ENCODE data around the gene SLC6A7.

SLC6A7 gene

DNA sequence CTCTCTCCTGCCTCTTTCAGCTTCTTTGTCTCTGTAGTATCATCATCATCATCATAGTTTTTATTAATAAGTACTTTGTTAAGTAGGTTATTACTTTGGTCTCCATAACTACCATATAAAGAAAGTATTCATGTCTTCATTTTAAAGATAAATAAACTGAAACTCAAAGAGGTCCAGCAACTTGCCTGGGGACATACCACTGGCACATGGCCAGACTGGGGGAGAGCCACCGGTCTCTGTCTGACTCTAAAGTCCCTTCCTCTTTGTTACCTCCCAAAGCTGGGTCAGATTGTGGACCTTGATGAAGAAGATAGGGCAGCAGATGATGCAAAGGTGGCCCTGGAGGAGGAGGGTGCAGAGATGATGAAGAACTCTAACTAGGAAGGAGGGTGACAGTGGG, 14.8 kb upstream of the SLC6A7 start:
- no peak for DNase-seq

DNA sequence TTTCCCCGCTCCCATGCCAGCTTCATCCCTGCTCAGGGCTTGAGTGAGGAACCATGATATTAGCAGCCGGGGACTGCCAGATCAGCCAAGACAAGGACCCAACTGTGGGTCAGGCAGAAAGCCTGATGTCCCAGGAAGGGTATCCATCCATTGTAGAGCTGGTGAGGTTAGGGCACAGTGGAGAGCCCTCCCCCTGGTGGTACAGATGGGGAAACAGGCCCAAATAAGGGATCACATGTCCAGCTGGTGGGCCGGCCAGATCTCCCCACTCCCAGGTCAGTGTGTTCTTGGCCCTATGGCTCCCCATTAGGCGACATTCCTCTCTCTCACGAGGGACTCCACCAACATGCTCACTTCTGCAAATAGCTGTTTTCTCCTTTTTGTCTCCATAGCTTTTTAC, 14.3 kb upstream of the SLC6A7 start:
- DNase-seq = no peak

DNA sequence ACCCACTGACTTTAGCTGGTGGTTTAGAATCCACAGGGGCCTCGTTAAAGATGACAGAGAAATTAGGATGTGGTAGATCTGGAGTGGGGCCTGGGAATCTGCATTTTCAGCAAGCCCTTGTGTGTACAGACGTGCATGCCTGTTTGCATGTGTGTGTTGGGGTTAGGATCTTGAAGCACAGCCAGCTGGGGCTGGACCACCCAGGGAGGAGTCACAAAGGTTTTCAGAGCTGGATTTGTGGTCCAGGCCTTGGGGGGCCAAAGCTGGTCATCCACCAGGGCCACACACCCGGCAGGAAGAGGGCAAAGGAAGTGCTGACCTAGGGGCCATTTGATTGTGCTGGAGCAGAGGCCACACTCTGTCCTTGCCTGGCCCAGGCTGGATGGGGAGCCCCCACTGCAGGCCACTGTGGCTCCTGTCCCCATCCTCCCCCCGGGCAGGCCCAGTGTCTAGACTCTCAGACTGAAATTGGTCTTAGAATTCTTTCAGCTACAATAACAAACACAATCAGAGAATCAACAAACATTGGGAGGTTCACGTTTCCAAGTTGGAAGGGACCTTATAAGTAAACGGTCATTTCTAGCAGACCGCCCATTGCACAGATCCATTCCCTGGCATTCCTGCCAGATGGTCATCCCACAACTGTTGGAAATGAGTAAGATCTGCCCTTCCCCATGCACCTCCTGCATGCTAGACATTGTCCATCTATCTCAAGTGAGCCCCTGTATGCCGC, 13.0 kb upstream of the SLC6A7 start:
- DNase-seq = no peak

- no peak for DNase-seq
These were observed 12.1 kb upstream of the SLC6A7 start for GRCh38 chr5:150177721-150178120.

DNA sequence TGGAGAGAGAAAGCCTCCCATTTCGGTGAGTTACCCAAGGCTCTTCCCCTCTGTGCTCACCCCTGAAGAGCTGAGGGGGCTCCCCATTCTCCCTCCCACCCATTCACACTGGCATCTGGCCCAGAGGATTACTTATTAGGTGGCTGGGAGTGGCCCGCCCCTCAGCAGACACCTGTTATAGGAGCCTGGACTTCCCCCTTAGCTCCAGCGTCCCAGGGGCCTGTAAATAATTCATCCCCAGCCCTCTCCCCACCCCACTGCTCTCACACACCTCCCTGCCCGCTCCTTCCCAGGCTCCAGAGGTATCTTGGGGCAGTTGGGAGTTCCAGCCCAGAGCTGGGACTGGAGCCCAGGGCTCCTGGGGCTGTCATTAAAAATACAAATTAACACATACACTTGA, 11.6 kb upstream of the SLC6A7 start:
- no peak for DNase-seq

GRCh38 chr5:150179019-150179620, 10.7 kb upstream of the SLC6A7 start:
- no peak for DNase-seq

DNA sequence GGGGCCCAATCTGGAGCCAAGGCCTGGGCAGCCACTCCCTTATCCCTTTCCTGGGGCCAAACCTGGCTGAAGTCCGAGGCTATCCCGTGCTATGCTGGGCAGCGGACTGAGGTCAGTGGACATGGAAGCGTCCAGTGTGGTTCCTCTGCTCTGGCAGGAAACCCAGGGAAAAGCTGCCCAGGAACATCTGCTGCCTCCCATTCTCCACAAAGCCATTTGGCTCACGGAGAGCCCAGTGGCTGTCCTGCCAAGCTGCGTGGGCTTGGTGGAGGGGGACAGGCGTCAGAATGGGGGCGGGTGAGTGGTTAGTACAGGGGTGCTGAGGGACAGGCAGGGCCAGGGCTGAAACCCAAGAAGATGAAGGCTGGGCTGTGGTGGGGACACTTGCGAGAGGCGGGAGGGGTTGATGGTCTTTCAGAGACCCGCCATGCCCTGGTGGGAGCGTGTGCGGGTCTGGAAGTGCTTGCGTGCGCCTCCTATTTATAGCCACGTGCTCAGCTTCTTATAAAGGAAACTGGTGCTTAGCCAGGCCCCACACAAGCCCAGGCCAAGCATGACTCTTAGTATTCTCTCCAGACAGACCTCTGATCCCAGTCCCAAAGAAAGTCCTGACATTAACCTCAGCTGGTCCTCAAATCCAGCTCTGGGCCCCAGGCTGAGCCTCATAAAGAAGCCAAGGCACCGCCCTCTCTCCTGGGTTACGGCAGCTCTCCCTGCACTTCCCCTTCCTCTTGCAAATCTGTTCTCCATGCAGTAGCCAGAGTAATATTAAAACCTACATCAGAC, 9.4 kb upstream of the SLC6A7 start:
- DNase-seq = no peak

GRCh38 chr5:150181027-150181426, 8.8 kb upstream of the SLC6A7 start:
- DNase-seq = no peak

- DNase-seq = no peak
These were observed 7.9 kb upstream of the SLC6A7 start for GRCh38 chr5:150181766-150182545.

GRCh38 chr5:150182774-150183173, 7.1 kb upstream of the SLC6A7 start:
- DNase-seq = no peak

DNA sequence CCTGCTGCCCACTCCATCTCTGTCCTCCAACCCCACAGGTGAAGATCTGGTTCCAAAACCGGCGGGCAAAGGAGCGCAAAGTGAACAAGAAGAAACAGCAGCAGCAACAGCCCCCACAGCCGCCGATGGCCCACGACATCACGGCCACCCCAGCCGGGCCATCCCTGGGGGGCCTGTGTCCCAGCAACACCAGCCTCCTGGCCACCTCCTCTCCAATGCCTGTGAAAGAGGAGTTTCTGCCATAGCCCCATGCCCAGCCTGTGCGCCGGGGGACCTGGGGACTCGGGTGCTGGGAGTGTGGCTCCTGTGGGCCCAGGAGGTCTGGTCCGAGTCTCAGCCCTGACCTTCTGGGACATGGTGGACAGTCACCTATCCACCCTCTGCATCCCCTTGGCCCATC, 6.4 kb upstream of the SLC6A7 start:
- DNase-seq = no peak

DNA sequence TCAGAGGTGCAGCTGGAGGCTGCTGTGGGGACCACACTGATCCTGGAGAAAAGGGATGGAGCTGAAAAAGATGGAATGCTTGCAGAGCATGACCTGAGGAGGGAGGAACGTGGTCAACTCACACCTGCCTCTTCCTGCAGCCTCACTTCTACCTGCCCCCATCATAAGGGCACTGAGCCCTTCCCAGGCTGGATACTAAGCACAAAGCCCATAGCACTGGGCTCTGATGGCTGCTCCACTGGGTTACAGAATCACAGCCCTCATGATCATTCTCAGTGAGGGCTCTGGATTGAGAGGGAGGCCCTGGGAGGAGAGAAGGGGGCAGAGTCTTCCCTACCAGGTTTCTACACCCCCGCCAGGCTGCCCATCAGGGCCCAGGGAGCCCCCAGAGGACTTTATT, 5.9 kb upstream of the SLC6A7 start:
- DNase-seq = no peak

GRCh38 chr5:150184990-150185912, 4.6 kb upstream of the SLC6A7 start:
- DNase-seq = no peak

GRCh38 chr5:150186137-150186536, 3.7 kb upstream of the SLC6A7 start:
- no peak for DNase-seq

DNA sequence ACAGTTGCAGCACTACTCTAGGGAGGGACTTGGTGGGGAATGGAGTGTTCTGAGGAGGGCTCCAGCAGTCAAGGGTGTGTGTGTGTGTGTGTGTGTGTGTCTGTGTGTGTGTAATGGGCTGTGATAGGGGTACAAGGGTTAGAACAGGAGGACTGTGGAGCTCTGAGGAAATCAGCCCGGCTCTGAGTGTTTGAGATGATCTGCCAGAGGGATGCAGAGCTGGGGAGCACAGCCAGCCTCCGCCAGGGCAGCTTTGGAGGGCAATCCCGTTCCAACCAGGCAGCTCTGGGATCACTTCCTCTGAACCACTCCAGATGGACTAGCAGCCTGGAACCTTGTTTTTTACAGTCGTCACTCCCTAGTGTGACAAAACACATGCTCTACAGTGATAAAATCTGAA, 3.0 kb upstream of the SLC6A7 start:
- no peak for DNase-seq

DNA sequence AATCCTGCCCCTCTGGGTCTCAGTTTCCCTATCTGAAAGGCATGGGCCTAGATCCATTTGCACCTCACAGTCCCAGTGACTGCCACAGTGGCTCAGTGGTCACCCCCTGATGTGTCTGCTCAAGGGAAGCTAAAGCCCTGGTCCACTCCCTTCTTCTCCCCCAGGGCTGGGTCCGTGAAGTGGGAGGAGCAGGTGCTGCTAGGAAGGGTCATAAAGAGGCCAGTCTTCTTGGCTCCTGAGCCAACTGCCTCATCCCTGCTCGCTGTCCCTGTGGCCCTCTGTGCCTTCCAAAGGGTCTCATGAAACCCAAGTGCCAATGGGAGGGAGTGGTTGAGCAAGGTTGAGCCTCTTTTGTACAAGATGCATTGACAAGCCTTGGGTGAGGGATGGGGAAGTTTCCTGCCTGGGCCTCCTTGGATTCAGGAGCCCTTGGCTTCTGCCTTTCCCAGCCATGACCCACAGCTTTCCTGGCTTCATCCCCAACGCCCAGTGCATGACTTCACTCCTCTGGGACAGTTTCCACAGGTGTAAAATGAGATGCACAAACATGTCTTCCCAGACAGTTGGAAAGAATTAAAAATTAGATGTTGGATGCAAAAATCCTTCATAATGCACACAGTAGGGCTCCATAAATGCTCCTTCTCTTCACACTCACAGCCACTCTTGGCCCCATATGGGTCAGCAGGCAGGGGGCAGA, 1.6 kb upstream of the SLC6A7 start:
- no peak for DNase-seq

DNA sequence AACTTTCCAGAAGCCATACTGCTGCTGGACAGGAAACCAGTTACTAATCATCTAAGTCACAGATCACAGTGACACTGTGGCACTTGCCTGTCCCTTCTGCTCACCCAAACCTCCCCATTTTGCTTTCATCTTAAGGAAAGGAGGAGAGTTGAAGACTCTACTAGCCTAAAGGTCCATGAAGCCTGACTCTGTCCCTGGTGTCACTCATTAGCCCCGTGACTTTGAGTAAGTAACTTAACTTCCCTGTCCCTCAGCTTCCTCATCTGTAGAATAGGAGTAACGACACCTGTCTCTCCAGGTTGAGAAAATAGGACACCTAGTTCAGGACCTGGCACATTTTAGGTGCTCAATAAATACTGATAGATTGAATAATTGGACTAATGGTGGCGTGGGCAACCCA, 536 bp upstream of the SLC6A7 start:
- DNase-seq = no peak

- DNase-seq = no peak
These were observed 679 bp downstream of the SLC6A7 start for GRCh38 chr5:150190503-150190979.

DNA sequence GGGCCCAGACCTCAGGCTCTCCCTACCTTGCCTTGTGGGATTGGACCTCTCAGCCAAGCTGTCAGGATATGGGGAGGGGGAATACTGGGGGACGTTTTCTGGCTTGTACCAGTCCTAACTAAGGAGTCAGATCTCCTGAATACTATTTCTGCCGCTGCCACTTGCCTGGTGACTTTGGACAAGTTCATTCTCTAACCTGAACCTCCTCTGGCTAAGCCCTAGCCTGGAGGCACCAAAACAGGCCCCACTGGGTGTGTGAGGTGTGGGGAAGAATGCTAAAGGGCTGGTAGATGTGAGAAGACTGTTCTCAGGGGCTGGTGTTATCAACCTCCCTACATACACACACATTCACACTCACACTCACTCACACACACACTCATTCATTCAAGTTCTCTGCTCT, 1.1 kb downstream of the SLC6A7 start:
- DNase-seq = no peak

- DNase-seq = no peak
These were observed 2.6 kb downstream of the SLC6A7 start for GRCh38 chr5:150192462-150192861.

DNA sequence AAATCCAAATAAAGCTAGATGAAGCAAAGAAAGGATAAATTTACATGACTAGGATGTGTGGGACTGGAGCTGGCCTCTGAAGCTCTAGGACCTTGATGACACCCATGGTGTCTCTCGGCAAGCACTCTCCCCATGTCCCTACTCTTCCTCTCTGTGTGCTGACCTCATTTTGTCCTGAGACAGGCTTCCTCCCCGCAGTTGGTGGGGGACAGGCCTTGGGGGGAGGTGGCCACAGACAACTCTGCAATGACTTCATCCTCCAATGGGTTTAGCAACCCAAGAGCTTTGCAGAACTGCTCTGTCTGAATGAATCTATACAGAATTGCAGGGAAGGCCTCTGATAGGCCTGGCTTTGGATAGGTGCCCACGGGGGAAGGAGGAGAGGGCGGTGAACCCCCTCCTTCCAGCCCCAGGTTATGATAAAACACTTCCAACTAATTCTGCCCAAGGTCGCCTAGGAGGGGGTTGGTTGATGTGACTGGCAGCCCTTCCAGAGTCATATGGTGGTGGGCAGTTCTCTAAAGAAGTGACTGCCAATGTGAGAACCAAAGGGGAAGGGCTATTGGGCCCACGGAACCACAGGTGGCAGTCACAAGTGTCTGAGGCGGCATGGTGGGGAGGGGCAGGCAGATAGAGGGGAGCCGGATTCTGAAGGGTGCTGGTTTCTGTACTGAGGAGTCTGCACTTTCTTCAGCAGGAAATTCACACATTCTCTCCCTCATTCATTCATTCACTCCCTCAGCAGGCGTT, 6.0 kb downstream of the SLC6A7 start:
- no peak for DNase-seq
